NCI-H2171 (cell line): ENCODE results near the gene CREB3.

Source experiments
- DNase-seq: peaks from one replicate; lab custom pipeline; 2025; lab: John Stamatoyannopoulos, UW

Gene CREB3

GRCh38 chr9:35732185-35732799 is at the start of gene CREB3, which contains the start of gene TLN1:
Gene CREB3 (plus strand): TSS chr9:35732666. CDS start chr9:35732773, 107 bp downstream.
Gene TLN1 (minus strand): TSS chr9:35732195. CDS start chr9:35725694, 6,501 bp downstream.
- DNase-seq = peak; percentile 96

DNA sequence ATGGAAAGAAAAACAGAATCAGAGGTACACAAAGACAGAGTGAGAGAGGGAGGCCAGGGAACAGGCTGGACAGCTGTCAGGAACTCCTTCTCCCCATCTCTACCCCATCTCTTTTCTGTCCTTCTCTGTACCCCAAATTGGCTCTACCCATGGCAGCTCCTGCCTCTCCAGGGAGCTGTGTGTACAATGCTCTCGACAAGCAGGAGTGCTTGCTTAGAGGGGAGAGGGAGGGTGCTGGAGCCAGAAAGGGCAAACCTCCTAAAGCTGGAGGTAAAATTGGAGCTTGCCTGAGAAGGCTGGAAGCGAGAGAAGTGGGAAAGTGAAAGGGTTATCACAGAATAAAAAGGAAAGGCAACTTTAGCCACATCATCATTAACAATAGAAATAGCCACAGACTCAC is 49.1 kb upstream of the CREB3 start:
- no peak for DNase-seq

- DNase-seq = no peak
These were observed 47.5 kb upstream of the CREB3 start for GRCh38 chr9:35684921-35685320.

DNA sequence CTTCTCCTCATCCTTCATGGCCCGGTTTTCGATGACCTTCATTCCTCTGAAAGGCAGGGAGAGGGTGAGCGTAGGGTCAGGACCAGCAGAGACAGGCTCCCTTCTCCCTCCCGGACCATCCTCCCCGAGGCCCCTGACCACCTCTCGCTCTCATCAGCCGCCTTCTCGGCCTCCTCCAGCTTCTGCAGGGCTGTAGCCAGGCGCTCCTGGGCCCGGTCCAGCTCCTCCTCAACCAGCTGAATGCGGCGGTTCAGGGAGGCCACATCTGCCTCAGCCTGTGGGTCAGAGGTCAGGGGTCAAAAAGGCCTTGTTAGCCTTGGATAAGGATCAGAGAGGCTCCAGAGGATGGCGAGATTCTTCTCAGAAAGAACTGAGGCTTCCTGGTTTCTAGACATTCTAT is 47.0 kb upstream of the CREB3 start:
- DNase-seq = no peak

DNA sequence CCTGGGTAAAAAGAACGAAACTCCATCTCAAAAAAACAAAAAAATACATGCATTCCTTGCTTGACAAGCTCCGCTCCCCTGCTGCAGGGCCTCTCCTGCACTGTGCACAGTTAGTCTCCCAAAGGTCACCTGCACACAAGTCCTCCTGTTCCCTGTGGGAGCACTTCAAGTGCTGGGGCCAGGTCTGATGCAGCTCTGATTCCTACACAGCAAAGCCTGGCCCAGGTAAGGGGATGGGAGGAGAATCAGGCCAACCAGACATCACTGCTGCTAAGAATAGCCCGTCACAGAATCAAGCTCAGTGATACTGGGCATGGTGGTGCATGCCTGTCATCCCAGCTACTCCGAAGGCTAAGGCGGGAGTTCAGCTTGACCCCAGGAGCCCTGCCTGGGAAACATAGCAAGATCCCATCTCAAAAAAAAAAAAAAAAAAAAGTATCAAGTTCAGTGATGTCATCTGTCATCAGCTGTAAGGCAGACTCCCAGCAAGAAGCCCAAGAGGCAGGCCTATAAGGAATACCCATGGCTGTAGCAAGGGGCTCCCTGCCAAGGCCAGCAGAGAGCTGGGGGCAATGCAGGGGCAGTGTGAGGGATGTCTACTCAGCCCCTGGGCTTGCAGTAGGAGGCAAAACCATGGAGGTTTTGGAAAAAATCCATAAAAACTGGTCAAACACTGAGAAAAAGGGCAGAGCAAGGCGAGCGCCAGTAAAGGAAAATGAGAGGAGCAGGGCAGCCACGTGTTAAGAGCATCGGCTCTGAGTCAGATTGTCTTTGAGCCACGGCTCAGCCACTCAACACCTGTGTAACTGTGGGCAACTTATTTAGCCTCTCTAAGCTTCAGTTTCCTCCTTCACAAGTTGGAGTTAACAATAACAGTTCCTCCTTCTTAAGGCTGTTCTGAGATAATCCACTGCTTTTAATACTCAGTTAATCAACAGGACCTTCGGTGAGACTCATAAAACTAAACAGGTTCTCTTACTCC is 46.0 kb upstream of the CREB3 start:
- no peak for DNase-seq

DNA sequence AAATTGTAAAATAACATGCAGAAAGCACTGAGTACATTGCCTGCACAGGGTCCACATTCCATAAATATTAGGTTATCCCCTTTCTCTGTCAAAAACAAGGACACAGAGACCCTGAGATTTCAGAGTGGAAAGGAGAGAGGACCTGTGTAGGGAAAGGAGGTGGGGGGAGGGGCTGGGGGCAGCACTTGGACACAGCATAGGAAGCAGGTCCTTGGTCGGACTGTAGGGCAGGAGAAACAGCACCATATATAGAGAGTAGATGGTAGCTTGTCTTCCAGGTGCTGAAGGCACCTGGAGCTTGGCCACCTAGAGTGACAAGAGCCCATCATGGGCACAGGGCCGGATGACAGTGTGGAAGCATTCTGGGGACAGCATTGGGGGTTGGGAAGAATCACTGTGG is 45.2 kb upstream of the CREB3 start:
- no peak for DNase-seq

DNA sequence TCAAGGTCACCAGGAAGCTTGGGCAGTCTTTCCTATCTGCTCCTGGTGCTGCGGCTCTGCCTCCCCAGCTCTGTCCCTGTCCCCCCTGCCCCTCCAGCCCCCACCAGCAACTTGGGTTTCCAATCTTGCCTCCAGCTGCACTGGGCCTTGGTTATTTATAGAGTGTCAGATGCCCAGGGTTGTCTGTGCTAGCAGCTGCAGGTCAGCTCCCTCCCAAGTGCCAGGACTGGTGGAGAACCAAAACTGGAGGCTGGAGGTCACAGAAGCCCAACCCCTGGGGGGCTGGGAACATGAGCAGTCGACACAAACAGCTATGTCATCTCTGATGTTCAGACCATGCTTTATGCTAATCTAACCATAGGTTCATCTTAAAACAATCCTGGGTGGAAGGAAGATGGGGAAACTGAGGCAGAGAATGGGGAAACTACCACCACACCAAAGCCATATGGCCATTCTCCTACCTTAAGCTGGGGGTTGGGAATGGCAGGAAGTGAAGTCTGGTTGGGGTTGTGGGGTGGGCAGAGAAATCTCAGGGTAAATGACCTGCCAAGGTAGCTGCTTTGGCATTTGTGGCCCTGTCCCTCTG is 44.4 kb upstream of the CREB3 start:
- no peak for DNase-seq

- DNase-seq = no peak
These were observed 43.6 kb upstream of the CREB3 start for GRCh38 chr9:35688558-35689541.

DNA sequence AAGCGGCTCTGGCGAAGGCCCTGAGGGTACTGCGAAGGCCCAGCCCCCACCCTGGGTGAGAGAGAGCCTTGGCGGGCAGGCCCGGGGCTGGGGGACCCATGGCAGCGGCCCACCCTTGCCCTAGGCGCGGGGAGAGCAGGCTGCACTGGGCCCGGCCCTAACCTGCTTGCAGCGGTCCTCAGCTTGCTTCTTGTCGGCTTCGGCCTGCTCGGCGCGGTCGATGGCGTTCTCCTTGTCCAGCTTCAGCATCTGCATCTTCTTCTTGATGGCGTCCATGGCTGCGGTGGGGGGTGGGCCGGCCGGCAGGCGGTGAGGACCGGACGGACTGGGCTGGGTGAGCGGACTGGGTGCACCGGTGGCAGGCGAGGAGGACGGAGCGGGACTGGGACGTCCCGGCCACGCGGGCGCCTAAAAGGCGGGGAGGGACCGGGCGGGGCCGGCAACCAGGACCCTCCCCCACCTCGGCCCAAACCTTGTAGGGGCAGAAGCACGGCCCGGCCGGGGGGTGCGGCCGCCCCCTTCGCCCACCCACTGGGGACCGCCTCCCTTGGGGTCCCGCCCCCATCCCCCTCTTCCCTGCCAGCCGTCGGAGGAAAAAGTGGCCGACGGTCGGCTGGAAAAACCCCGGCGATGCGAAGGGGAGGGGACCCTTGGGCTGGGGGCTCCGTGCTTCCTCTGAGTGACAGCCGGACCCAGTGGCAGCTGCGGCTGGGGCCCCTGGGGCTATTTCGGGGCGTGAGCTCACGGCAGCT is 42.7 kb upstream of the CREB3 start, which contains the start of gene TPM2:
Gene TPM2, minus strand, starts transcription at position 384 of the 752 bp plus-strand sequence. Its CDS starts 108 bp downstream, at position 276.
- DNase-seq = no peak

DNA sequence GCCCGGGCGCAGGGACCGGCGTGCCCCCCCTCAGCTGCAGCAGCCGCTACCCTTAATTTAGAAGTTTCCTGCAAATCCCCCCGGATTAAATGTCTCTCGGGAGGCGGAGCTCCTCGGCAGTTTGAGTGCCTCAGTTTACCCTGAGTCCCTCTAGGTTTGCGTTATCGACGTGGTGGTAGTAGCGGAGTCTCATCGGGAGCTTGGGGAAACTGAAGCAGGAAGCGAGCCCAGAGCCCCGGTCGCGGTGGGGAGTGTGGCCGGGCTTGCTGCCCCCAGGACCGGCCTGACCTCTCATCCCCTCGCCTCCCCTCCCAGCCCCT is 42.2 kb upstream of the CREB3 start:
- DNase-seq = no peak

- no peak for DNase-seq
These were observed 41.7 kb upstream of the CREB3 start for GRCh38 chr9:35690614-35691333.

DNA sequence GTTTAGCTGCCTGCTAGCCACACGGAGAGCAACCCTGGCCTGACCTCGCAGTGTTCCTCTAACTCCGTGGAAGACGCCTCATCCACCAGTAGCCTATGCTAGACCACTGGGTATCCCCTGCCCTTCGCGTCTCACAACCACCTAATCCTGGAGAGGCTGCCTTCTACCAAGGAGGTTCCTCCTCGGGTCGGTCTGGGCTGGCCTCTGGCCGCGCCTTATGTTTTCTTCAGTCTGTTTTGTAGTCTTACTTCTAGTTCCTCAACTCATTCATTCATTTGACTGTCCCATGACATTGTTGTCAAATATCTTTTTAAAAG is 41.2 kb upstream of the CREB3 start:
- no peak for DNase-seq

- no peak for DNase-seq
These were observed 40.6 kb upstream of the CREB3 start for GRCh38 chr9:35691757-35692301.

DNA sequence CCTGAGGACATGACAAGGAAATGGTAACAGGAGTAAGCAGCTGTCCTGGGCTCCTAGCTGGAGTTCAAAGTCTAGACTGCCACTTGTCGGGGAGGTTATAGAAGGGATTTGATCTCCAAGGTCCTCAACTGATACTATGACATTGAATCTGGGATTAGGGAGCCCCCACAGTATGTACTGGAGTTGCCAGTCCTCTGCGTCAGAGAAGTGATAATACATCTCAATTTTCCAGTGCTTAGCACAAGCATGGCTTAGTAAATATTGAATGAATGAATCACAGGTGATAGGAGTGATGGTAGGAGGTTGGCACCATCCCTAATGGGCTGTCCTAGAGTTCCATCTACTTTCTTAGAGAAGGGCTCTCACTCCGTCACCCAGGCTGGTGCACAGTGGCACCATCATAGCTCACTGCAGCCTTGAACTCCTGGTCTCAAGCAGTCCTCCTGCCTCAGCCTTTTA is 36.5 kb upstream of the CREB3 start:
- no peak for DNase-seq

GRCh38 chr9:35696520-35697215 is 35.8 kb upstream of the CREB3 start:
- no peak for DNase-seq

DNA sequence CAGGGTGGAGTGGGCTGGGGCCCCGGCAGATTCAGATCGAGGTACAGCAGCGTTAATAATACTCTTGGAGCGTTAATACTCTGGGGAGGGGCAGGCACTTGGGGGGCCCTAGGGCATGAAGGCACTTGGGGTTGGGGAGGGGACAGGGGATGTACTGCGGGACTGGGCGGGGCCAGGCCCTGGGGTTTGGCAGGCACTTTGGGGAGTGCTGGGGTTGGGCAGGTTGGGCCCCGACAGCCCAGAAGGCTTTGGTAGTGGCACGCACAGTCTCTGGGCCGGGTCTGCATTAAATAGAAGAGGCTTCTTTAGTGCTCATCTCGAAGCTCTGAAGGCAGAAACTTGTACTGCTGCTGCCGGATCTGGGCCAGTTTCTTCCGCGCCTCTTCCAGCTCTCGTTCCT is 35.0 kb upstream of the CREB3 start:
- no peak for DNase-seq

GRCh38 chr9:35698231-35698630 is 34.2 kb upstream of the CREB3 start:
- DNase-seq = no peak

DNA sequence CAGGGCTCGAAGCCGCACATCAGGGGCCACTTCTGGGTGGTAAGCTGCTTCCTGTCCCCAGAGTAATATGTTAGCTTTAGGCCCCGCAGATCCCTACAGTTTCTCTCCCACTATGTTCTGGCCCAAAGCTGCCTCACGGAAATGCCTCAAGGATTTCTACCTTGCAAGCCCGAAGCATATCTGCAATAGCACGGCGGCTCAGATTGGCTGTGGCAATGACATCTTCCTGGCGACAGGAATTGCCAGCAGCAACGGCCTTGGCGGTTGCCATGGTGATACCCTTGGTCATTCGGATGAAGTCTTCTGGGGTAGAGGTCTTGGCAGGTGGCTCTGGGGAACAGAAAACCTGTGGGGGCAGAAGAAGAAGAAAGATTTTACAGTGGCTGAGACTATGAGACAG is 32.4 kb upstream of the CREB3 start:
- DNase-seq = no peak

DNA sequence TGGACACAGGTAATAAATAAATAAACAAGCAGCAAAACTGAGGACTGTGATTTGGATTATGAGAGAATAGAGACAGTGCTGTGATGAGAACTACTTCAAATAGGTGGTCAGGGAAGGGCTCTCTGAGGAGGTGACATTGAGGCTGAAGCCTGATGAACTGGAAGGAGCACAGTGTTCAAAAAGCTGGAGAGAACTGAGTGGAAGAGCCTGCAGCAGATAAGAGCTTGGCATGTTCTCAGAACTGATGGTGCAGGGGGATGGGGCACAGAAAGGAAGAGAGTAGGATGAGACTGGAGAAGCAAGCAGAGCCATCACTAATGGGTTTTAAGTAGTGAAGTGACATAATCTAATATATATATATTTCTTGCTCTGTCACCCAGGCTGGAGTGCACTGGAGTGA is 31.5 kb upstream of the CREB3 start:
- DNase-seq = no peak
